NOMO-1 treated with dmso at 0.1 percent for 144 hours (cell line): Measurements from ENCODE around the gene BLOC1S4.
"Not testable (repeated sequence)": the region's sequence is repeated elsewhere in the genome, so short reads cannot be mapped to it uniquely, and the experiment has no call there.

ENCODE experiments used
- DNase-seq: peaks from one replicate; lab custom pipeline; 2025; ENCODE audit not compliant: unreplicated experiment; lab: John Stamatoyannopoulos, UW

Gene BLOC1S4

DNA sequence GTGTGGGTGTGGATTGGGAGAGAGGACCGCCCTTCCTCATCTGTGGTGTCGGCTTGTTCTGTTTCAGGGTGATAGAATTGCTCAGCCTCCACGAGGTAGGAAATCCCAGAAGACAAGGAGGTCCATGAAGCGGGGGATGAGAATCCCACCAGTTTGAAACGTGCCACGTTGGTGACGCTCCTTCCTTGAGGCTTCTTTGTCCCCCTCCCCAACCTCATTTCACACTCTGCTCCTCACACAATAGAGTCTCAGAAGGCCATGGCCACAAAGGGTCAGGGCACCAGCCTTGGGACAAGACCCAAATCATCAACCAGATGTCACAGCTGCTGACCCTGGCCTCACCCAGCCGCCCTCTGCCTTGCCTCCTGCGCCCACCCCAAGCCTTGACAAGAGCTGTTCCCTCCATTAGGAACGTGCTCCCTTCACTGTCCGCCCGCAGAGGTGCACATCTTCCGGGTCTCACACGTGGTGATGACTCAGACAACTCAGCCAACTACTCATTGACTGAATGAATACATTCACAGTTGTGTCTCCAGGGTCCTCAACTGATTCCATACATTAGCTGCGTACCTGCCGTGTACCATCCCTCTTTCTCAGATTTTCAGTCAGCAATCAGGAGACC, 18.3 kb downstream of the BLOC1S4 start:
- DNase-seq, result no peak

DNA sequence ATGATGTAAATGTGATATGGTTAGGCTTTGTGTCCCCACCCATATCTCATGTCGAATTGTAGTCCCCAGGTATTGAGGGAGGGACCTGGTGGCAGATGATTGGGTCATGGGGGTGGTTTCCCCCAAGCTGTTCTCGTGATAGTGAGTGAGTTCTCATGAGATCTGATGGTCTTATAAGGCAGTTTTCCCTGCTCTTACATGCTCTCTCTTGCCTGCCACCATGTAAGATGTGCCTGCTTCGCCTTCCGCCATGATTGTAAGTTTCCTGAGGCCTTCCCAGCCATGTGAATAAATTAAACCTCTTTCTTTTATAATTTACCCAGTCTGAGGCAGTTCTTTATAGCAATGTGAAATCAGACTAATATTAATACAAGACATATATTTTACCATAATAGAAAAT, 23.9 kb downstream of the BLOC1S4 start:
- DNase-seq, result no peak

DNA sequence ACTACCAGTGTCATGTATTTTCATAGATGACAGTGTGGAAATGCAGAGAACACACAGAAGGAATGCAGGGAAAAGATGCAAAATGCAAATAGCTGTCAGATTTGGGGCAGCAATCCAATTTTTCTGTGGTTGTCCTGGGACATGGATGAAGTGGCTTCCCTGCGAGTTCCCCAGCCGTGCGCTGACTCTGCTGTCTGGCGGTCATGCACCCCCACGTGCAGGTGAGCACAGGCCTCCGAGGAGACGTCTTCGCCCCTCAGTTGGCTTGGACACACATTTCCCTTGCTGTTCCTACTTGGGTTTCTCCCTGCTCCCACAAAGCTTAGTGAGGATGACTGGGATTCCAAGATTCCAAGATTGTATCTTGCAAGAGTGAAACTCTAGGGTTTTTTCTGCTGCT, 24.4 kb downstream of the BLOC1S4 start:
- DNase-seq, result no peak

DNA sequence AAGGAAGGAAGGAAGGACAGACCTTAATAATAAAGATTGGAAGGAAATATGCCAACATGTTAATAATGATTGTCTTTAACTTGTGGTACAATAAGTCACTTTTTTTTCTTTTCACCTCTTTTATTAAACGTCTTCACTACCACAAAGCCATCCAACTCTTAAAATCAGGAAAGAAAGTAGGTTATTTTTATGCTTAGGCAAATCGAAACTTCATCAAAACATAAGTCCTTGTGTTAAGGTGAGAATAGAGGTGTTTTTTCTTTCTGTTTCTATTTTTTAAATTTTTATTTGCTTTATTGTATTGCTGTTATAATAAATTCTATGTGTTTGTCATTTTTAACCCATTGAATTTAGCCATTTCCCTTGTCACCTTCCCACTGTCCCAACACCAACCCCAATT, 26.5 kb downstream of the BLOC1S4 start:
- no peak for DNase-seq

DNA sequence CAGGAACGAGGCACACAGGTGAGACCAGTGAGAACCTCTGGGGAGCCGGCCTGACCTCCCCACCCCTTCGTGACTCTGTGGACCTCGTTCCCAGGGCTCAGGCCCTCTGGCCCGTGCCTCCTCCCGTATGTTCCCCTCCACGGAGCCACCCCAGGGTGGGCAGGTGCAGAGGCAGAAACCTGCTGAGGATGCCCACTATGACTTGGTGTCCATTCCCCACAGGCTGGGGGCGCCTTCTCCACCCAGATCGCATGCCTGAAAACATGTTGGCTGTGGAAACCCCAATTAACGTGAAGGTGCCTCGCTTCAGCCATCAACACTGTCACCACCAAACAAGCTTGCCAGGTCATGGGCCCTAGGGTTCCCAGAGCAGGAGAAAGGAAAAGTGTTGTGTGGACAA, 27.0 kb downstream of the BLOC1S4 start:
- DNase-seq, result no peak

DNA sequence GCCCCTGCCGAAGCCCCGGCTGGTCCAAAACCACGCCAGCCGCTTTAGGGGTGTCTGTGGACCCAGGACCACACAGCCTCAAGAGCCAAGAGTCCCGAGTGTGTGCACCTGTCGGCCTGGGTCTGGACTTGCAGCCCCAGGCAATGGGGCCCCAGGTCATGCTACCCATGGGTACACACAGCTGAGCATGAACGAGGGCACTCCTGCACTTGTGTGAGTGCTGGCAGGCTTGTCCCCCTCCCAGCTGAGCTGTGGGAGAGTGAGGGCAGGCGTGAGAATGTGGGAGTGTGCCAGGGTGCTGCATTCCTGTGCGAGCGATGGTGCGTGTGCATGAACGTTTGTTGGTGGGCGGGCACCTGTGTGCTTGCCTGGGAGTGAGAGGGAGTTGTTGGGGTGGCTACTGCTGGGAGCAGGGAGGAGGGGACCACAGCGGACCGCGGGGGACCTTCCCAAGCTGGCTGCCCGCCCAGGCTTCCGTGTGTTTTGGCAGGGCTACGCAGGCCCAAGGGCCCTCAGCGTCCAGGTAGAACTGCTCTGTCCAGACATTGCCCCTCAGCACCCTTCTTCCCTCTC, 30.8 kb downstream of the BLOC1S4 start:
- DNase-seq, result no peak

DNA sequence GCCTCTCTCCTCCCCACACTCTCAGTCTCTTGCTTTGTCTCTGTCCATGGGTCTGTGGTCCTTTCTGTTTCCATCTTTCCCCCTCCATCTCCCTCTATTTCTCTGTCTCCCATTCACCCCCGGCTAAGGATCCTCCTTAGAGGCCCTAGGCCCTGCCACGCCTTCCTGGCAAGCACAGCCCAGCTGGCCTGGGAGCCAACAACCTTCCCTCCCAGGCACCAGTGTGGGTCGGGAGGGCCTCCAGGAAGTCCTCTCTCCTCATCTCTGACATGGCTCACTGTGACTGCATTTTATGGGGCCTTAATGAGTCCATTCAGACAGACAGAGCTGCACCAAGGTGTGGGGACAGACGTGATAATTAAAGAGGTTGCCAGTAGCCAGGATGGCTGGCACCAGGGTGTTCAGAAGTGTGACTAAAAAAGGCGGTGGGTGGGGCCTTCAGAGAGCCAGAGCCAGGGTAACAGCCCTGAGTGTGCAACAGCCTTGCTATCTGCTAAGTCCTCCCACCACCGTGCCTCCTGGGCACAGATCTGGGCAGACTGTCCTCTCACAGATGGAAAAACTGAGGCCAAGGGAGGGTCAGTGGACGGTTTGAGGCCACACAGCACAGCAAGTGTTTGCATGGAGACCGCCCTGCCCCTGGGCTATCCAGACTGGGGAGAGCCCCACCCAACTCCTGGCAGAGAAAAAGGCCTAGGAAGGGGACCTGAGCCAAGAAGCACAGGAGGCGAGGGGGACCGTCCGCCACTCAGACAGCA, 31.5 kb downstream of the BLOC1S4 start:
- no peak for DNase-seq

DNA sequence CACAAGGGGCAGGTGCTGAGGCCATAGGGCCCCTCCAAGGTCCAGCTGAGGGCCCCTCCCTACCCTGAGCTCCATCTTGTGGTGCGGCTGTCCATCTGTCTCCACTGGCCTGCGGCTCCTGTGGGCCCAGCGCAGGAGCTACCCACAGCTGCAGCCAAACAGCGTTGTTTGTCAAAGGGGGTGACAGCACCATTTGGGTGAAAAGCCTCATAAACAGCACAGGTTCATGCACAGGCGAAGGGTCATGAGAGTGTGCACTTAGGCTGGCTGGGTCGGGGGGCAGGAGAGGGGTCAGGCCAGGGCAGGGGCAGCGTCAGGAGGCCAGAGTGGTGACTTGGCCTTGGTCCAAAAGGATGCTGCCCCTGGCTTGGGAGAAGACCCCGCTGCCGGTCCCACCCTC, 32.3 kb downstream of the BLOC1S4 start:
- no peak for DNase-seq

DNA sequence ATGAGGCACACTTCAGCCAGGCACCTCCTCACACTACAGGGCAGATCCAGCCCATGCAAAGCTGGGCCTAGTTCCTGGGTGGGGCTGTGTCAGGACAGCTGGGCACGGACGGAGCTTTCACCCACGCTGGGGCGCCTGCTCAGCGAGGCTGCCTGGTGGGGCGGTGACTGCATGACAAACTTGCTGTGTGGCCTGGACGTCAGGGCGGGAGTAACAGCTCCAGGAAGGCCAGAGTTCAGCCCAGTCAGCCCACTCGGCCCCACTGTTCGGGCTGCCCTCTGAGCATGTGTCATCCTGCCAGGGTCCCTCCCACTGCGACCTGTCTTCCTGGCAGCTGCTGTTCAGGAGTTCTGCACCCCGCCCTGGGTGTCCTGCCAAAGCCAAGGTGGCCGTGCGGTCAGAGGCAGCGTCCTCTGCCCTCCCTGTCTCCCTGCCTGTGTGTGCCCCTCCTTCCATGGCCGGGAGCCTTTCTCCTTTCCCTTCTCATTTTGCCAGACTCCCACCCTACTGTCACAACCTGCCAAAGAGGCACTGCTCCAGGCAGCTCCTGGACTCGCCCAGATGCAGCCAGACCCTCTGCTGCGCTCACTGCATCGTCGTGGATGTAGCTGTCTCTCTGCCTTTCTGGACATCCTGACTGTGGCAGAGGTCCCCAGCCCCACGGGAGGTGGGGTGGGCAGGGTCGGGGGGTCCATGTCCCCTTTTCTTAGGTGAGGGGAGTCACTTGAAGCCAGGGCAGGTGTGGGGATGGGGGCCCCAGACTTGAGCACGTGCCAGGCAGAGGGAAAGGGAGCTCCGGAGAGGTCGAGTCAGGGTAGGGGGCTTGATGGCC, 33.6 kb downstream of the BLOC1S4 start:
- no peak for DNase-seq

DNA sequence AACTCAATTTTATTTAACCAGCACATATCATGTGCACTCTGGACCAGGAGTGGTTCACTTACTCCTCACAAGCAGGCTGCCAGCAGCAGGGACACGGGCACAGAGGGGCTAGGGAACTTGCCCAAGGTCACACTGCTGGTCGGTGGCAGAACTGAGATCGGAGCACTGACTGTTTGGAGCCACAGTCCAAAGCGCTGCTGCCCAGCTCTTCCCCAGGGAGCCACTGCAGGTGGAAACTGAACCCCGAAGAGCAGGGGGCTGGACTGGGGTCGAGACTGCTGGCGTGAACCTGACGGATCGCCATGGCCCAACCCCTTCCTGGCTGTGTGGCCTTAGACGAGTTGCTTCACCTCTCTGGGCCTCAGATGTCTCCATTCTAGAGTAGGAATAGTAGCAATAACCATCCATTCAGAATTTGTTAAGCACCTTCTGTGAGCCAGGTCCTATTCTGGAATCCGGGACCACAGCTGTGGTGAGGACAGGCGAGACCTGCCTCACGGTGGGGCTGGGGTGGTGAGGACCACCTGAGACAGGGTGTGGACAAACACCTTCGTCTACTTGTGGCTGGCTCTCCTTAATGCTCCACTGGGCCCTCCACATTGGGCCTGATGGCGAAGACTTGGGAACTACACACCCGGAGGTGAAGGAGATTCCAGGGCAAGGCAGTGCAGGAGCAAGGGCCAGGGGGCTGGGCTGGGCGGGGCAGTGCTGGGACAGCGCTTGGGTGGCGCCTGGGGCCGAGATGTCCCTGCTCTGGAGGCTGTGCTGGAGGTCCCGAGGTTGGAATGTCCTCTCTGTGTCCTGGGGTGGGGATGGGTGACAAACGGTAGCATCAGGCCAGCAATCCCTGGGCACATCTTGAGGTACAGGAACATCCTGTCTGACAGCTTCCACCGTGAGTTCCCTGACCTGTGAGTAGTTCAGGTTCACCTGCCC, 34.6 kb downstream of the BLOC1S4 start:
- no peak for DNase-seq

DNA sequence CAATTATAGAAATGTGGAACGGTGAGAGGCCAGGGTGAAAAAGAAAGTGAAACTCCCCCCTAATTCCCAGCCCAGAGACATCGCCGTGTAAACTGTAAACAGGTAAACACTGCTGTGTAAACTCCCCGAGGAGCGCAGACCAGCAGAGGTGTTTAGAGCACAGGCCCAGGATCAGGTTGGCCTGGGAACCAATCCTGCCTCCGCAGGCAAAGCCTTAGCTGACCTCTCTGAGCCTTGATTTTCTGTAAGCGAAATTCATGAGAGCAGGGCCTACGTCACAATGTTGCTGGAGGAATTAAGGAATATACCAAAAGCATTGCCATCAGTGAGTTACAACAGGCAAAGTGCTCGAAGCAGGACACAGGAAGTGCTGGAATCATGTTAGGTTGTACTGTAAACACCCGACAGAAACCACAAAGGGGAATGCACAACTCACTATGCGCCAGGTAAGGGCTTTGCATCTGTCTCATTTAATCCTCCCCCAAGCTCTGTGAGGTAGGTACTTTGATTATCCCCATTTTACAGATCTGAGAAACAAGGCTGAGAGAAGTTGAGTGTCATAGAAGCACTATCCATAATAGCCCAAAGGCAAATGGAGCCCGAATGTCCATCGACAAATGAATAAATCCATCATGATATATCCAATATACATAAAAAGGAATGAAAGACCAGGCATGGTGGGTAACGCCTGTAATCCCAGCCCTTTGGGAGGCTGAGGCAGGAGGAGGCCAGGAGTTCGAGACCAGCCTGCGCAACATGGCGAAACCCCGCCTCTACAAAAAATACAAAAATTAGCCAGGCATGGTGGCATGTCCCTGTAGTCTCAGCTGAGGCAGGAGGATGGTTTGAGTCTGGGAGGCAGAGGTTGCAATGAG, 35.9 kb downstream of the BLOC1S4 start:
- no peak for DNase-seq

DNA sequence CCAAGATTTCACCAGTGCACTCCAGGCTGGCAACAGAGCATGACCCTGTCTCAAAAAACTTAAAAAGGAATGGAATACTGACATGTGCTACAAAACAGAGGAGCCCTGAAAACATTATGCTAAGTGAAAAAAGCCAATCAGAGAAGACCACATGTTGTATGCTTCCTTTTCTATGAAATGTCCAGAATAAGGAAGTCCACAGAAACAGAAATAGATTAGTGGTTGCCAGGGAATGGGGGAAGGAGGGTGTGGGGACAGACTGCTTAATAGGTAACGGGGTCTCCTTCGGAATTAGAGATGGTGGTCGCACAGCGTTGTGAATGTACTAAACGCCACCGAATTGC, 36.5 kb downstream of the BLOC1S4 start:
- peak; percentile 56 for DNase-seq

DNA sequence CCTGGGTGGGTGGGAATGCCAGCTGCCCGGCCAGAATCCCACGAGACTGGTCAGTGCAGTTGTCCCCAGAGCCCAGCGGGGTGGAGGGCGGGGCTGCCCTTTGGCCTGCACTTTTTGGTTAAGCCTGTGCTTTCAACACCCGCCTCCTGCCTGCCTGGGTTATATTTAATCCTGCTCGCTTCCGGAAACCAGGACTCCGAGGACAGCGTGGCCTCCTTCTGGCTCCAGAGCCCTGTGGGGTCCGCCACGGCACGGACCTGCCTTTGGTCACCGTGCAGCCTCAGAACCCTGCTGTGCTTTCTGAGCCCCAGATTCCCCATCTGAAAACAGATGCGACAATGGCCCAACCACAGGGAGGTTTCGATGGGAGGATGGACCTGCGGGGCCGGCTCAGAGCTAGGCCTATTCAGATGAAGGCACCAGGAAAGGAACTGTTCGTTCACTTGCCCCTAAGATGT, 37.2 kb downstream of the BLOC1S4 start:
- peak; percentile 50 for DNase-seq

DNA sequence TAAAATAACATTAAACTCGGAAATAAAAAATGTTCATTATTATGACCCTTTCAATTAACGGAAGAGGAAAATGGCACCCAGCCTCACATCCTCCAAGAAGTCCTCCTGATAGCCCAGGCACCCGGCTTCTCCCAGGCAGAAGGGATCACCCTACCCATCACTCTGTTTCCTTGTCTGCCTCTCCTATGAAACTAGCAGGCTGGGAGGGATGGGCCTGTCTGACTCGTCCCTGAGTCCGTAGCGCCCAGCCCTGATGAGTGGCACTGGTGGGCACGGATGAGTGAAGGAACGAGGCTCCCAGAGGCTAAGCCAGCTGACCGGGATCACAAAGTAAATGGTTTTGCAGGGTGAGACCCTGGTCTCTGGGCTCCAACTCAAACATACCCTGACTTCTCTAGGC, 37.9 kb downstream of the BLOC1S4 start:
- no peak for DNase-seq

DNA sequence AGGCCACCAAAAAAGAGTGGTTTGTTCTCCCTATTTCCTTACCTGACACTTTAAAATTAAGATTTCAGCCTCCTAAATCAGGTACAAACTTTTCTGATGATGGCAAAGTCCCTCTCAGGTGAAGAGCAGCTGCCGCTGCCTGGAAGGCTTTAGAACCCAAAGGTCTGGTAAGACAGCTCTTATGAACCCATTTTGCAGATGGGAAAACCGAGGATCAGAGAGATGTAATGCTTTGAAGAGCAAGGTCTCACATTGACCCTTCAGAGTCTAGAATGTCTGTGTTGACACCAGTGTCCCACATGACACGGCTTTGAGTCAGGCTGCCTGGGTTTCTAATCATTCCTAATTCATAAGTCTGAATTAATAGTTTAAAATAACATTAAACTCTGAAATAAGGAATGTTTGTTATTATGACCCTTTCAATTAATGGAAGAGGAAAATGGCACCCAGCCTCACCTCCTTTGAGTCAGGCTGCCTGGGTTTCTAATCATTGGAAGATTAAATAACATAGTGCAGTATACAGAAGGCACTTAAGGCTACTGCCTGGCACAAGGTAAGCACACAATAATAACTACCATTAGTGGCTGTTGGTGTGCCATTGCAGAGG, 38.6 kb downstream of the BLOC1S4 start:
- no peak for DNase-seq

DNA sequence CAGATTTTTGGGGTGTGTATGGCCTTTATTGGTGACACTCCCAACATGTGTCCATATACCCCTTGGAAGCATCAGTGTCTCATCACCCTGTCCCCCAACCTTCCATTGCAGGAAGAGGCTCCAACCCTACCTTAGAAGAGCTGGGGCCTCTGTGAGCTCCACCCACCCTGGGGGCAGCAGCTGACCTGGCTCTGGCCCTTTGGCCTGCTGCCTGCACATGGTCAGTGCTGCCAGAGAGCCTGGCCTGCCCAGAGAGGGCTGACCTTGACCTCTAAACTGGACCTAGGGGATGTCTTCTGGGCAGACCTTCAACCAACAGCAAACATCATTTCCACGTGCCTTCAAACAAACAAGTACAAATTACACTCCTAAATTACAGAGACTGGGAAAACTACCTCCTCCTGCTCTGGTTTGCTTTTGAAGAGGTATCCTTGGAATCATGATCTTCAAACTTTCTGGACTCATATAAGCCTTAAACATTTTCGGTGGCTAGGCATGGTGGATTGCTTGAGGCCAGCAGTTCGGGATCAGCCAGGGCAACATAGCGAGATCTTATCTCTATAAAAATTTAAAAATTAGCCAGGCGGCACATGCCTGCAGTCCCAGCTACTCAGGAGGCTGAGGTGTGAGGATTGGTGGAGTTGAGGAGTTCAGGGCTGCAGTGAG, 39.2 kb downstream of the BLOC1S4 start:
- no peak for DNase-seq

DNA sequence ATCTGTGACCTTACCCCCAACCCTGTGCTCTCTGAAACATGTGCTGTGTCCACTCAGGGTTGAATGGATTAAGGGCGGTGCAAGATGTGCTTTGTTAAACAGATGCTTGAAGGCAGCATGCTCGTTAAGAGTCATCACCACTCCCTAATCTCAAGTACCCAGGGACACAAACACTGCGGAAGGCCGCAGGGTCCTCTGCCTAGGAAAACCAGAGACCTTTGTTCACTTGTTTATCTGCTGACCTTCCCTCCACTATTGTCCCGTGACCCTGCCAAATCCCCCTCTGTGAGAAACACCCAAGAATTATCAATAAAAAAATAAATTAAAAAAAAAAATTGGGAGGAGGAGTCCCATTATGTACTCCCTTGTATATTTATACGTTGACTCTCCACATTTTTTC, 40.4 kb downstream of the BLOC1S4 start:
- DNase-seq, result not testable (repeated sequence)

DNA sequence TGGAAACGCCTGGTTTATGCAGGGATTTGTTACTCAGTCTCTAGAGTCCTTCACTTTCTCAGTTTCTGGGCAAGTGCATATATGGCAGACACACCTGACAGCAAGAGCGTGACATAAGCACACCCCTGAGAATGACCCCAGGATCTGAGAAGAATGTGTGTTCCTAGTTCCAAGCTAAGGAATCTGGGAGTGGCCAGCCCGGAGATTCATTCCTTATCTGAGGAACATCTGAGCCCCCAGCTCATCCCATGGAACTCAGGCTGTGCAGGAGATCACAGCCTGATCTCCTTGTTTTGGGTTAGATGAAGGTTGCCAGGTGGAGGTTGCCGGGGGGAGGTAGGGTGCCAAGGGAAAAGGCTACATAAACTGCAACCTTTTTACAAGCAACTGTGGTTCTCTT, 42.8 kb downstream of the BLOC1S4 start:
- no peak for DNase-seq

DNA sequence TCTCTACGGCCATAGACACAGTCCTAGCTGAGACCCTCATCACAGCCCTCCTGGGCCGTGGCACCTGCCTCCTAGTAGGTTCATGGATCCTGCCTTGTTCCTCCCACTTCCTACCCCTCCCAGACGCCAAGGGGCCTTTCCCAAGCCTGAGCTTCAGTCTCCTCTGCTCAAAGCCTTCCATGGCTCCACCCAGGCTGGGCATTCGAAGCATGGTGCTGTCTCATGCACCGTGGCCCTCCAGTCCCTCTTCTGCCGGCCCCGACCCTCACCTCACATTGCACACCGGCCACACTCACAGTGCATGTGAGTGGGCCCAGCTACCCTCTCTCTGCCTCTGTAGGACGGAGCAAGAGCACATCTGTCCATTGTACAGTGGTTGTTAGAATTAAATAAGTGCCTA, 44.9 kb downstream of the BLOC1S4 start:
- no peak for DNase-seq
